Tibial nerve (tissue), 4 donors: ENCODE data around the gene TMEM132C.

Experiments
- CTCF ChIP-seq, 5 experiments: fragments of 200-600 bp in 3 of 5; fragments of 450-650 bp in 2 of 5; sonication (generic) in 3 of 5; IDR thresholded peaks; one replicate each; pipeline ENCODE4 v1.5.1; 2016 to 2019; ENCODE audit warnings: antibody characterized with exemption in 5 of 5, mild to moderate bottlenecking in 3 of 5, moderate library complexity in 2 of 5
- EP300 ChIP-seq, 2 donors: sonication (generic); formaldehyde crosslinking; IDR thresholded peaks; one replicate each; pipeline ENCODE4 v1.6.1; 2017; ENCODE audit warnings: antibody characterized with exemption in 2 of 2, mild to moderate bottlenecking in 1 of 2
- POLR2A ChIP-seq, 2 donors: fragments of 450-650 bp; IDR thresholded peaks; one replicate each; pipeline ENCODE4 v1.6.1; 2017; ENCODE audit warnings: antibody characterized with exemption in 2 of 2, mild to moderate bottlenecking in 2 of 2, moderate library complexity in 2 of 2

- TF ChIP-seq CTCF (IDR thresholded peaks at IDR 0.05) (no peak), POLR2A (IDR thresholded peaks at IDR 0.05) (no peak), EP300 (IDR thresholded peaks at IDR 0.05) (no peak)
These were observed 69.5 kb downstream of the TMEM132C start for GRCh38 chr12:128336204-128337070.
